Sigmoid colon (tissue), 4 donors: ENCODE data around the gene ZNF471.

ENCODE experiments used
- CTCF ChIP-seq, 4 experiments: fragments of 450-650 bp in 3 of 4; fragments of 200-600 bp in 1 of 4; IDR thresholded peaks; one replicate each; pipeline ENCODE4 v1.5.1; 2016 to 2019; ENCODE audit warnings: antibody characterized with exemption in 4 of 4, mild to moderate bottlenecking in 3 of 4, moderate library complexity in 2 of 4
- EP300 ChIP-seq, 4 donors: sonication (generic); formaldehyde crosslinking; IDR thresholded peaks; one replicate each; pipeline ENCODE4 v1.6.1; 2017; ENCODE audit warnings: antibody characterized with exemption in 4 of 4
- POLR2A ChIP-seq, 2 donors: fragments of 450-650 bp; IDR thresholded peaks; one replicate each; pipeline ENCODE4 v1.6.1; 2016; ENCODE audit warnings: antibody characterized with exemption in 2 of 2, mild to moderate bottlenecking in 2 of 2, moderate library complexity in 2 of 2
- POLR2AphosphoS5 ChIP-seq, 4 donors: sonication (generic); formaldehyde crosslinking; IDR thresholded peaks; one replicate each; pipeline ENCODE4 v1.6.1; 2017; ENCODE audit warnings: antibody characterized with exemption in 4 of 4

GRCh38 chr19:56566904-56567273 lies 59.2 kb downstream of the ZNF471 start:
- TF ChIP-seq CTCF (IDR thresholded peaks at IDR 0.05) = no peak
- no peak for TF ChIP-seq EP300 (IDR thresholded peaks at IDR 0.05)
- TF ChIP-seq POLR2A (IDR thresholded peaks at IDR 0.05) = no peak
- TF ChIP-seq POLR2AphosphoS5 (IDR thresholded peaks at IDR 0.05) = no peak
